ENCODE measurements around the gene MAPT. TPM values are rescaled to one million over a fixed set of nuclear protein-coding genes. Genes with fewer than 3 reads are reported as not detected.

Gene MAPT
- total RNA-seq, 1 donor from 2014 or later = 2.4 TPM

GRCh38 chr17:45869676-45870341, 24.5 kb upstream of the MAPT start:
- TF ChIP-seq EZH2 (IDR thresholded peaks at IDR 0.05) (no peak), EZH2phosphoT487 (IDR thresholded peaks at IDR 0.05) (no peak)
- TF ChIP-seq, protein P1, sequence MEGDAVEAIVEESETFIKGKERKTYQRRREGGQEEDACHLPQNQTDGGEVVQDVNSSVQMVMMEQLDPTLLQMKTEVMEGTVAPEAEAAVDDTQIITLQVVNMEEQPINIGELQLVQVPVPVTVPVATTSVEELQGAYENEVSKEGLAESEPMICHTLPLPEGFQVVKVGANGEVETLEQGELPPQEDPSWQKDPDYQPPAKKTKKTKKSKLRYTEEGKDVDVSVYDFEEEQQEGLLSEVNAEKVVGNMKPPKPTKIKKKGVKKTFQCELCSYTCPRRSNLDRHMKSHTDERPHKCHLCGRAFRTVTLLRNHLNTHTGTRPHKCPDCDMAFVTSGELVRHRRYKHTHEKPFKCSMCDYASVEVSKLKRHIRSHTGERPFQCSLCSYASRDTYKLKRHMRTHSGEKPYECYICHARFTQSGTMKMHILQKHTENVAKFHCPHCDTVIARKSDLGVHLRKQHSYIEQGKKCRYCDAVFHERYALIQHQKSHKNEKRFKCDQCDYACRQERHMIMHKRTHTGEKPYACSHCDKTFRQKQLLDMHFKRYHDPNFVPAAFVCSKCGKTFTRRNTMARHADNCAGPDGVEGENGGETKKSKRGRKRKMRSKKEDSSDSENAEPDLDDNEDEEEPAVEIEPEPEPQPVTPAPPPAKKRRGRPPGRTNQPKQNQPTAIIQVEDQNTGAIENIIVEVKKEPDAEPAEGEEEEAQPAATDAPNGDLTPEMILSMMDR (IDR thresholded peaks at IDR 0.05) = no peak
- H3K27ac Mint-ChIP-seq = peak overlapping the region; percentile 58
- H3K27me3 Mint-ChIP-seq (ENCODE audit: insufficient read depth, low read depth) = peaks cover 9% of the 10 kb centered on the region

DNA sequence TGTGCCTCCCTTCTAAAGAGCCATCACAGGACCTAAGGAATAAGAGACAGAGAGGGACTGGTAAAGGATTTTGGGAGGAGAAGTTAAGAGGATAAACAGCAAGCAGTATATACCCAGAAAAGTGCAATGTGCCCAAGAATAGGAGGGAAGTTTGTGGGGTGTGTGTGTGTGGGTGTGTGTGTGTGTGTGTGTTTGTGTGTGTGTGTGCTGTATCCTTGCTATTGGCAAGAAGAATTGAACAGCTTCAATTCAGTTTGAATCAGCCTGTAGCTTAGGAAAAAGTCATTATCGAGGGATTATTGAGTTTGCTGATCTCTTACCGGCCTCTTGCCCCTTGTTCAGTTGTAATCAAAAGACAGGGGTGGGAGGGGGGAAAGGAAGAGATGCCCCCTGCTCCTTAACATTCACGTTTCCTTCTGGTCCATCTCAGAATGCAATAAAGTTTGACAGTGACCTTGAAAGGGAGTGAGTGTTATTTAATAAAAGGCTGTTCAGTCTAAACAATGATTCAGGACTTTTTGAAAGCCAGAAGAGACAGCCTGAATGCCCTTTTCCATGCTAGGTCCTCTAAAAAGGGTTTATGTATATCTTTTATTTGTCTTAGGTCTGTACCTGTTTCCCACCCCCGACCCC, 23.9 kb upstream of the MAPT start:
- Histone ChIP-seq H3K79me2 (ENCODE audit: low read depth) (no peaks in the 10 kb centered on the region), H3K27me3 (no peaks in the 10 kb centered on the region), H3K9ac (no peak overlapping the region), H3F3A (ENCODE audit: low read depth) (no peaks in the 10 kb centered on the region), H3K9me3 (ENCODE audit: low read depth) (no peaks in the 10 kb centered on the region), H3K4me2 (peak overlapping the region; percentile 14), H3K4me3 (no peak overlapping the region), H3K4me1 (peaks cover 19% of the 10 kb centered on the region), H3K27ac (no peak overlapping the region), H3K36me3 (no peaks in the 10 kb centered on the region), H2AFZ (replicated peaks) (no peak overlapping the region), H4K20me1 (ENCODE audit: low read depth) (no peaks in the 10 kb centered on the region)
- no peak for DNase-seq (ENCODE audit: low spot score)
- H3K36me3 Mint-ChIP-seq = no peaks in the 10 kb centered on the region
- TF ChIP-seq EZH2phosphoT487 (IDR thresholded peaks at IDR 0.05) = no peak
- no peak for TF ChIP-seq EZH2 (IDR thresholded peaks at IDR 0.05)
- TF ChIP-seq, protein P1 (IDR thresholded peaks at IDR 0.05) = no peak
- peaks cover 36% of the 10 kb centered on the region for H3K4me1 Mint-ChIP-seq
- no peaks in the 10 kb centered on the region for H3K9me3 Mint-ChIP-seq
- peaks cover 7% of the 10 kb centered on the region for H3K27me3 Mint-ChIP-seq (ENCODE audit: insufficient read depth, low read depth)
- H3K27ac Mint-ChIP-seq = peak overlapping the region; percentile 58
- H3K4me3 Mint-ChIP-seq = no peak overlapping the region

More at GRCh38 chr17:45869676-45870341, 24.5 kb upstream of the MAPT start:
- Histone ChIP-seq H3K4me1 (peaks cover 19% of the 10 kb centered on the region), H3F3A (ENCODE audit: low read depth) (no peaks in the 10 kb centered on the region), H3K27me3 (no peaks in the 10 kb centered on the region), H3K9me3 (ENCODE audit: low read depth) (no peaks in the 10 kb centered on the region), H2AFZ (replicated peaks) (no peak overlapping the region), H3K4me3 (no peak overlapping the region), H3K79me2 (ENCODE audit: low read depth) (no peaks in the 10 kb centered on the region), H3K9ac (no peak overlapping the region), H3K27ac (no peak overlapping the region), H3K36me3 (no peaks in the 10 kb centered on the region), H3K4me2 (peak overlapping the region; percentile 14), H4K20me1 (ENCODE audit: low read depth) (no peaks in the 10 kb centered on the region)
- Mint-ChIP-seq H3K9me3 (no peaks in the 10 kb centered on the region), H3K4me1 (peaks cover 35% of the 10 kb centered on the region), H3K36me3 (no peaks in the 10 kb centered on the region), H3K4me3 (no peak overlapping the region)
- no peak for DNase-seq (ENCODE audit: low spot score)

GRCh38 chr17:45871718-45872117, 22.6 kb upstream of the MAPT start:
- TF ChIP-seq, protein P1 (IDR thresholded peaks at IDR 0.05) = no peak
- TF ChIP-seq EZH2phosphoT487 (IDR thresholded peaks at IDR 0.05) = no peak
- TF ChIP-seq EZH2 (IDR thresholded peaks at IDR 0.05) = no peak
- H3K4me3 Mint-ChIP-seq = no peak overlapping the region
- Histone ChIP-seq H3K4me2 (no peak overlapping the region), H3K27ac (no peak overlapping the region), H3K4me1 (peaks cover 19% of the 10 kb centered on the region), H3K79me2 (ENCODE audit: low read depth) (no peaks in the 10 kb centered on the region), H3K36me3 (no peaks in the 10 kb centered on the region), H3F3A (ENCODE audit: low read depth) (no peaks in the 10 kb centered on the region), H3K9me3 (ENCODE audit: low read depth) (no peaks in the 10 kb centered on the region), H3K4me3 (no peak overlapping the region), H2AFZ (replicated peaks) (no peak overlapping the region), H3K27me3 (no peaks in the 10 kb centered on the region), H4K20me1 (ENCODE audit: low read depth) (no peaks in the 10 kb centered on the region), H3K9ac (no peak overlapping the region)
- no peaks in the 10 kb centered on the region for H3K36me3 Mint-ChIP-seq
- H3K27ac Mint-ChIP-seq = no peak overlapping the region
- H3K9me3 Mint-ChIP-seq = no peaks in the 10 kb centered on the region
- H3K4me1 Mint-ChIP-seq = peaks cover 36% of the 10 kb centered on the region
- peak; percentile 32 for DNase-seq (ENCODE audit: low spot score)
- H3K27me3 Mint-ChIP-seq (ENCODE audit: insufficient read depth, low read depth) = peaks cover 13% of the 10 kb centered on the region
